ENCODE measurements around the gene GSG1L2.

GSG1L2 gene

GRCh38 chr17:9821921-9822320 lies at the start of gene GSG1L2:
Gene GSG1L2 (minus strand): TSS chr17:9822079. CDS start chr17:9822071, 8 bp downstream.
- intact Hi-C loops (cut with micrococcal nuclease): no loop called here
- H3K36me3 Mint-ChIP-seq (ENCODE audit: low read depth): no peaks in the 10 kb centered on the region
- no peaks in the 10 kb centered on the region for H3K9me3 Mint-ChIP-seq
- H3K27me3 Mint-ChIP-seq: peaks cover 5% of the 10 kb centered on the region
- no peak within 1 kb of the TSS for H3K4me3 Mint-ChIP-seq
- H3K4me1 Mint-ChIP-seq (ENCODE audit: low read depth): no peaks in the 10 kb centered on the region
- H3K27ac Mint-ChIP-seq: no peak within 1 kb of the TSS

GRCh38 chr17:9868552-9868951 lies 46.7 kb upstream of the GSG1L2 start:
- no peaks in the 10 kb centered on the region for H3K9me3 Mint-ChIP-seq
- no peaks in the 10 kb centered on the region for H3K36me3 Mint-ChIP-seq (ENCODE audit: low read depth)
- no peak overlapping the region for H3K4me3 Mint-ChIP-seq
- intact Hi-C loops (cut with micrococcal nuclease): no loop called here
- H3K27me3 Mint-ChIP-seq: peaks cover 12% of the 10 kb centered on the region
- H3K27ac Mint-ChIP-seq: no peak overlapping the region
- H3K4me1 Mint-ChIP-seq (ENCODE audit: low read depth): no peaks in the 10 kb centered on the region

GRCh38 chr17:9865586-9865985 lies 43.7 kb upstream of the GSG1L2 start:
- intact Hi-C loops (cut with micrococcal nuclease): no loop called here

GRCh38 chr17:9862949-9863348 lies 41.1 kb upstream of the GSG1L2 start:
- Mint-ChIP-seq H3K9me3 (peaks cover 7% of the 10 kb centered on the region), H3K27me3 (peaks cover 7% of the 10 kb centered on the region), H3K4me1 (ENCODE audit: low read depth) (no peaks in the 10 kb centered on the region), H3K36me3 (ENCODE audit: low read depth) (no peaks in the 10 kb centered on the region), H3K4me3 (no peak overlapping the region), H3K27ac (no peak overlapping the region)
- intact Hi-C loops (cut with micrococcal nuclease): no loop called here

More at GRCh38 chr17:9865586-9865985, 43.7 kb upstream of the GSG1L2 start:
- Mint-ChIP-seq H3K27me3 (peaks cover 12% of the 10 kb centered on the region), H3K4me1 (ENCODE audit: low read depth) (no peaks in the 10 kb centered on the region), H3K9me3 (no peaks in the 10 kb centered on the region), H3K36me3 (ENCODE audit: low read depth) (no peaks in the 10 kb centered on the region), H3K27ac (no peak overlapping the region), H3K4me3 (no peak overlapping the region)

- H3K36me3 Mint-ChIP-seq (ENCODE audit: low read depth): no peaks in the 10 kb centered on the region
- H3K9me3 Mint-ChIP-seq: peaks cover 7% of the 10 kb centered on the region
- H3K4me3 Mint-ChIP-seq: no peak overlapping the region
- intact Hi-C loops (cut with micrococcal nuclease): no loop called here
- H3K27me3 Mint-ChIP-seq: peaks cover 7% of the 10 kb centered on the region
- H3K27ac Mint-ChIP-seq: no peak overlapping the region
- no peaks in the 10 kb centered on the region for H3K4me1 Mint-ChIP-seq (ENCODE audit: low read depth)
Observed at GRCh38 chr17:9862220-9862619, 40.3 kb upstream of the GSG1L2 start.

- no peak overlapping the region for H3K27ac Mint-ChIP-seq
- H3K36me3 Mint-ChIP-seq (ENCODE audit: low read depth): no peaks in the 10 kb centered on the region
- no peaks in the 10 kb centered on the region for H3K4me1 Mint-ChIP-seq (ENCODE audit: low read depth)
- intact Hi-C loops (cut with micrococcal nuclease): no loop called here
- no peak overlapping the region for H3K4me3 Mint-ChIP-seq
- H3K9me3 Mint-ChIP-seq: peaks cover 7% of the 10 kb centered on the region
- peaks cover 8% of the 10 kb centered on the region for H3K27me3 Mint-ChIP-seq
Observed at GRCh38 chr17:9860851-9861250, 39.0 kb upstream of the GSG1L2 start.

GRCh38 chr17:9859781-9860180 lies 37.9 kb upstream of the GSG1L2 start:
- Mint-ChIP-seq H3K9me3 (peaks cover 7% of the 10 kb centered on the region), H3K27ac (no peak overlapping the region), H3K27me3 (peaks cover 8% of the 10 kb centered on the region), H3K4me1 (ENCODE audit: low read depth) (no peaks in the 10 kb centered on the region), H3K4me3 (no peak overlapping the region), H3K36me3 (ENCODE audit: low read depth) (no peaks in the 10 kb centered on the region)
- intact Hi-C loops (cut with micrococcal nuclease): no loop called here

- intact Hi-C loops (cut with micrococcal nuclease): no loop called here
- no peaks in the 10 kb centered on the region for H3K4me1 Mint-ChIP-seq (ENCODE audit: low read depth)
- peaks cover 3% of the 10 kb centered on the region for H3K27me3 Mint-ChIP-seq
- H3K9me3 Mint-ChIP-seq: peaks cover 7% of the 10 kb centered on the region
- H3K27ac Mint-ChIP-seq: no peak overlapping the region
- no peak overlapping the region for H3K4me3 Mint-ChIP-seq
- H3K36me3 Mint-ChIP-seq (ENCODE audit: low read depth): no peaks in the 10 kb centered on the region
Observed at GRCh38 chr17:9855036-9855435, 33.2 kb upstream of the GSG1L2 start.

GRCh38 chr17:9854255-9854654 lies 32.4 kb upstream of the GSG1L2 start:
- H3K4me1 Mint-ChIP-seq (ENCODE audit: low read depth): no peaks in the 10 kb centered on the region
- H3K27ac Mint-ChIP-seq: no peak overlapping the region
- H3K36me3 Mint-ChIP-seq (ENCODE audit: low read depth): no peaks in the 10 kb centered on the region
- H3K9me3 Mint-ChIP-seq: peaks cover 7% of the 10 kb centered on the region
- H3K4me3 Mint-ChIP-seq: no peak overlapping the region
- intact Hi-C loops (cut with micrococcal nuclease): no loop called here
- peaks cover 3% of the 10 kb centered on the region for H3K27me3 Mint-ChIP-seq

- Mint-ChIP-seq H3K9me3 (no peaks in the 10 kb centered on the region), H3K36me3 (ENCODE audit: low read depth) (no peaks in the 10 kb centered on the region), H3K27me3 (peaks cover 2% of the 10 kb centered on the region), H3K4me3 (no peak overlapping the region), H3K4me1 (ENCODE audit: low read depth) (no peaks in the 10 kb centered on the region), H3K27ac (no peak overlapping the region)
- intact Hi-C loops (cut with micrococcal nuclease): no loop called here
Observed at GRCh38 chr17:9850151-9850550, 28.3 kb upstream of the GSG1L2 start.

- peaks cover 5% of the 10 kb centered on the region for H3K27me3 Mint-ChIP-seq
- no peak overlapping the region for H3K4me3 Mint-ChIP-seq
- no peaks in the 10 kb centered on the region for H3K9me3 Mint-ChIP-seq
- no peaks in the 10 kb centered on the region for H3K4me1 Mint-ChIP-seq (ENCODE audit: low read depth)
- no peaks in the 10 kb centered on the region for H3K36me3 Mint-ChIP-seq (ENCODE audit: low read depth)
- intact Hi-C loops (cut with micrococcal nuclease): no loop called here
- no peak overlapping the region for H3K27ac Mint-ChIP-seq
Observed at GRCh38 chr17:9845306-9845705, 23.4 kb upstream of the GSG1L2 start.

- no peaks in the 10 kb centered on the region for H3K4me1 Mint-ChIP-seq (ENCODE audit: low read depth)
- no peaks in the 10 kb centered on the region for H3K9me3 Mint-ChIP-seq
- no peak overlapping the region for H3K27ac Mint-ChIP-seq
- H3K27me3 Mint-ChIP-seq: peaks cover 11% of the 10 kb centered on the region
- H3K36me3 Mint-ChIP-seq (ENCODE audit: low read depth): no peaks in the 10 kb centered on the region
- intact Hi-C loops (cut with micrococcal nuclease): no loop called here
- H3K4me3 Mint-ChIP-seq: no peak overlapping the region
Observed at GRCh38 chr17:9844153-9844552, 22.3 kb upstream of the GSG1L2 start.

- intact Hi-C loops (cut with micrococcal nuclease): no loop called here
- H3K27ac Mint-ChIP-seq: no peak overlapping the region
- peaks cover 14% of the 10 kb centered on the region for H3K27me3 Mint-ChIP-seq
- H3K4me1 Mint-ChIP-seq (ENCODE audit: low read depth): no peaks in the 10 kb centered on the region
- no peaks in the 10 kb centered on the region for H3K9me3 Mint-ChIP-seq
- H3K36me3 Mint-ChIP-seq (ENCODE audit: low read depth): no peaks in the 10 kb centered on the region
- H3K4me3 Mint-ChIP-seq: no peak overlapping the region
Observed at GRCh38 chr17:9843152-9844010, 21.5 kb upstream of the GSG1L2 start.

- no peak overlapping the region for H3K27ac Mint-ChIP-seq
- no peaks in the 10 kb centered on the region for H3K9me3 Mint-ChIP-seq
- intact Hi-C loops (cut with micrococcal nuclease): no loop called here
- no peaks in the 10 kb centered on the region for H3K4me1 Mint-ChIP-seq (ENCODE audit: low read depth)
- no peaks in the 10 kb centered on the region for H3K36me3 Mint-ChIP-seq (ENCODE audit: low read depth)
- H3K27me3 Mint-ChIP-seq: peaks cover 14% of the 10 kb centered on the region
- H3K4me3 Mint-ChIP-seq: no peak overlapping the region
Observed at GRCh38 chr17:9842057-9842758, 20.3 kb upstream of the GSG1L2 start.
